PC-3 (cell line): Measurements from ENCODE around the gene SSH3.

ENCODE experiments used
- CTCF ChIP-seq: fragments of 300-600 bp; sonication (generic); conservative IDR thresholded peaks from 2 replicates; pipeline ENCODE4 v1.5.1; 2017; ENCODE audit warnings: antibody characterized with exemption, low read depth, mild to moderate bottlenecking, low read length
- EZH2 ChIP-seq: fragments of 300-600 bp; sonication (generic); IDR thresholded peaks from one replicate; pipeline ENCODE4 v1.6.1; 2017; ENCODE audit warnings: antibody characterized with exemption, mild to moderate bottlenecking, low read length; ENCODE audit not compliant: unreplicated experiment
- EZH2phosphoT487 ChIP-seq: fragments of 300-600 bp; sonication (generic); IDR thresholded peaks from 2 replicates; pipeline ENCODE4 v1.6.1; 2018; ENCODE audit warnings: mild to moderate bottlenecking, antibody characterized with exemption, low read length, borderline replicate concordance

DNA sequence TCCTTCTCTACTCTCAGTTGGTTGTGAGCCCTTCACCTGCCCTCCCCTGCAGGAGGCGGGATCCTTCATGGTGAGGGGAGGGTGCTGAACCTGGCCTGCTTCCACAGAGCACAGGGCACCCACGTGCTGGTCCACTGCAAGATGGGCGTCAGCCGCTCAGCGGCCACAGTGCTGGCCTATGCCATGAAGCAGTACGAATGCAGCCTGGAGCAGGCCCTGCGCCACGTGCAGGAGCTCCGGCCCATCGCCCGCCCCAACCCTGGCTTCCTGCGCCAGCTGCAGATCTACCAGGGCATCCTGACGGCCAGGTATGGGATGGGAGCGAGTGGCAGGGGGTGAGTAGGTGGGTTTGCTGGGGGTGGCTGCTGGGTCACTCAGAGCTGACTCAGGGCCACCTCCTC, 6.3 kb downstream of the SSH3 start:
- no peak for TF ChIP-seq CTCF
- TF ChIP-seq EZH2 = no peak
- no peak for TF ChIP-seq EZH2phosphoT487
